Adrenal gland (tissue), 12 donors: Measurements from ENCODE around the gene RAB26. TPM values are rescaled to one million over a fixed set of nuclear protein-coding genes. Genes with fewer than 3 reads are reported as not detected.

ENCODE experiments used
- DNase-seq, 7 donors: peaks; one replicate each; pipeline ENCODE4 v3.0.0-alpha.2; 2019 to 2020
- H3K27ac ChIP-seq, 5 donors: fragments of 200-600 bp; sonication (generic) in 4 of 5; 1 replicate in 3 of 5; 2 replicates in 2 of 5; pipeline versions ENCODE4 v1.5.1 to v1.8.0; 2016 to 2020; ENCODE audit warnings: mild to moderate bottlenecking in 1 of 5
- H3K27me3 ChIP-seq: fragments of 200-600 bp; 2 replicates; pipeline ENCODE4 v1.8.0; 2021
- H3K36me3 ChIP-seq, 2 donors: fragments of 200-600 bp; replicated peaks in 1 of 2; 1 replicate in 1 of 2; 2 replicates in 1 of 2; pipeline versions ENCODE4 v1.5.1 to v1.8.0; 2018 to 2022
- H3K4me1 ChIP-seq, 2 donors: fragments of 200-600 bp; replicated peaks in 1 of 2; 1 replicate in 1 of 2; 2 replicates in 1 of 2; pipeline versions ENCODE4 v1.5.1 to v1.8.0; 2018 to 2021
- H3K4me3 ChIP-seq, 4 donors: fragments of 200-600 bp; sonication (generic) in 3 of 4; one replicate each; pipeline ENCODE4 v1.5.1; 2016 to 2018
- H3K9me3 ChIP-seq, 3 donors: fragments of 200-600 bp; sonication (generic) in 1 of 3; replicated peaks in 1 of 3; 1 replicate in 2 of 3; 2 replicates in 1 of 3; pipeline versions ENCODE4 v1.5.1 to v1.8.0; 2016 to 2021
- CTCF ChIP-seq, 6 experiments: fragments of 450-650 bp in 4 of 6; fragments of 200-600 bp in 2 of 6; sonication (generic) in 1 of 6; IDR thresholded peaks; 1 replicate in 5 of 6; 2 replicates in 1 of 6; pipeline versions ENCODE4 v1.5.1 to v1.8.0; 2016 to 2021; ENCODE audit warnings: antibody characterized with exemption in 6 of 6, mild to moderate bottlenecking in 2 of 6, moderate library complexity in 1 of 6
- POLR2A ChIP-seq, 2 donors: fragments of 450-650 bp; IDR thresholded peaks; one replicate each; pipeline ENCODE4 v1.6.1; 2017; ENCODE audit warnings: antibody characterized with exemption in 2 of 2, mild to moderate bottlenecking in 2 of 2, moderate library complexity in 1 of 2
- WGBS, 4 donors: extraction: QIAGEN DNeasy Blood & Tissue Kit in 2 of 4; methylation state at CpG; one replicate each; pipeline versions ENCODE4 v1.1.5 to v1.1.7; 2013 to 2017; 5-methylcytosine and 5-hydroxymethylcytosine counted together
- intact Hi-C, 2 donors: fragments of 100-400 bp; cut with DNase I; formaldehyde crosslinking; loops; one replicate each; pipeline versions ENCODE4 v1.14.1 to v1.15.0; 2022 to 2023
- polyA plus RNA-seq, 3 donors: library from polyadenylated mRNA; stranded (reverse); fragments of 200-250 nt in 2 of 3; fragments of 350-450 nt in 1 of 3; fragmentation: Illumina TruSeq in 1 of 3; extraction: RNeasy Lipid Tissue Mini Kit (QIAGEN cat#74804) in 1 of 3; gene quantifications; one replicate each; pipeline ENCODE4 v1.2.3, GENCODE V29; 2013 to 2014
- total RNA-seq, 9 donors: library from RNA; depleted of rRNA in 4 of 9; stranded (reverse); fragments of >200 nt in 4 of 9; fragments of 120-200 nt in 1 of 9; fragmentation: NEBNext Ultra II Directional in 1 of 9; extraction: Animal tissue kit (Norgen Biotek cat#: 25700) in 1 of 9; gene quantifications; one replicate each; pipeline versions ENCODE4 v1.1.0 to v1.2.4, GENCODE V29; 2013 to 2023
- donor health status: healthy with polysubstance abuse.
- donor health status: Bipolar disorder and iron deficiency.
- donor health status: DM: yes; HTN: yes; CAD: no.
- donor health status: DM: no; HTN: no; CAD: no.
- donor health status: DM: no; HTN: no; CAD: no.
- donor health status: DM: yes; HTN: yes; CAD: no.

The RAB26 gene
- total and polyA plus RNA-seq, 12 donors: 0.46 to 23.1 (median 1.8) TPM; not detected in 2

GRCh38 chr16:2161911-2162310 is 13.5 kb downstream of the RAB26 start:
- Histone ChIP-seq H3K27me3 (no peaks in the 10 kb centered on the region), H3K27ac (peak overlapping the region in 2 of 5 donors; percentile 52 to 96), H3K4me3 (no peak overlapping the region), H3K36me3 (peaks cover 0 to 12% of the 10 kb centered on the region in 2 donors), H3K9me3 (no peaks in the 10 kb centered on the region), H3K4me1 (peaks cover 5 to 39% of the 10 kb centered on the region in 2 donors)
- intact Hi-C loops: loop anchor here in 1 of 2 donors (10.0 kb wide), 1 partner anchor 93 kb away; the partner anchor contains the start of gene ECI1
- DNase-seq: no peak
- TF ChIP-seq POLR2A (IDR thresholded peaks at IDR 0.05) (no peak), CTCF (IDR thresholded peaks at IDR 0.05) (no peak)
- WGBS, 4 donors: 94 to 98% (median 96%) methylated on average over 8 to 10 of the region's 10 CpGs

- peak overlapping the region in 1 of 5 donors; percentile 12 for H3K27ac ChIP-seq
- no peaks in the 10 kb centered on the region for H3K27me3 ChIP-seq
- H3K4me1 ChIP-seq: peaks cover 0 to 31% of the 10 kb centered on the region in 2 donors
- 81 to 93% (median 87%) methylated on average over 3 to 13 of the region's 13 CpGs for WGBS, 4 donors
- peaks cover 0 to 12% of the 10 kb centered on the region in 2 donors for H3K36me3 ChIP-seq
- H3K9me3 ChIP-seq: no peaks in the 10 kb centered on the region
- no peak overlapping the region for H3K4me3 ChIP-seq
- no peak for DNase-seq
- no peak for TF ChIP-seq POLR2A (IDR thresholded peaks at IDR 0.05)
- no peak for TF ChIP-seq CTCF (IDR thresholded peaks at IDR 0.05)
- intact Hi-C loops: loop anchor here in 1 of 2 donors (10.0 kb wide), 1 partner anchor 92 kb away; the partner anchor contains the start of gene ECI1
Observed at GRCh38 chr16:2162676-2163118, 14.3 kb downstream of the RAB26 start.

- peak in 1 of 7 donors; percentile 41 for DNase-seq
- WGBS, 4 donors: 64 to 74% (median 69%) methylated on average over 9 to 26 of the region's 26 CpGs
Observed at GRCh38 chr16:2163211-2163881, 14.9 kb downstream of the RAB26 start.

More at GRCh38 chr16:2163211-2163881, 14.9 kb downstream of the RAB26 start:
- peaks cover 0 to 12% of the 10 kb centered on the region in 2 donors for H3K36me3 ChIP-seq
- no peak overlapping the region for H3K4me3 ChIP-seq
- H3K27me3 ChIP-seq: no peaks in the 10 kb centered on the region
- TF ChIP-seq CTCF (IDR thresholded peaks at IDR 0.05): no peak
- peak overlapping the region in 1 of 5 donors; percentile 12 for H3K27ac ChIP-seq
- no peaks in the 10 kb centered on the region for H3K9me3 ChIP-seq
- intact Hi-C loops: loop anchor here in 1 of 2 donors (10.0 kb wide), 1 partner anchor 91 kb away; the partner anchor contains the start of gene ECI1
- peaks cover 0 to 25% of the 10 kb centered on the region in 2 donors for H3K4me1 ChIP-seq
